GM19372 (cell line): ENCODE results near the gene SPPL3.
A peak's percentile ranks its signal among the peaks of the same experiment; 100 is the strongest.

Experiments
- ATAC-seq: cut with Tn5 transposase; IDR thresholded peaks from one replicate; pipeline ENCODE4 v1.9.1; 2021; ENCODE audit warnings: mild to moderate bottlenecking, low read depth, moderate library complexity; ENCODE audit not compliant: unreplicated experiment

The SPPL3 gene

GRCh38 chr12:120879718-120880300 lies 24.3 kb downstream of the SPPL3 start:
- no peak for ATAC-seq

- no peak for ATAC-seq
Observed at GRCh38 chr12:120879102-120879501, 25.1 kb downstream of the SPPL3 start.

GRCh38 chr12:120874547-120875245 lies 29.5 kb downstream of the SPPL3 start:
- no peak for ATAC-seq

GRCh38 chr12:120873226-120873625 lies 30.9 kb downstream of the SPPL3 start:
- ATAC-seq, result no peak

GRCh38 chr12:120872487-120872886 lies 31.7 kb downstream of the SPPL3 start:
- no peak for ATAC-seq

- ATAC-seq, result no peak
Observed at GRCh38 chr12:120870415-120870814, 33.7 kb downstream of the SPPL3 start.

- no peak for ATAC-seq
Observed at GRCh38 chr12:120869376-120869775, 34.8 kb downstream of the SPPL3 start.

- ATAC-seq, result no peak
Observed at GRCh38 chr12:120866108-120866507, 38.0 kb downstream of the SPPL3 start.

- no peak for ATAC-seq
Observed at GRCh38 chr12:120865098-120865497, 39.1 kb downstream of the SPPL3 start.

- no peak for ATAC-seq
Observed at GRCh38 chr12:120862664-120863063, 41.5 kb downstream of the SPPL3 start.

GRCh38 chr12:120861074-120861795 lies 42.9 kb downstream of the SPPL3 start:
- ATAC-seq, result no peak

GRCh38 chr12:120858306-120859088 lies 45.7 kb downstream of the SPPL3 start:
- ATAC-seq, result no peak

GRCh38 chr12:120856980-120857379 lies 47.2 kb downstream of the SPPL3 start:
- ATAC-seq, result no peak

GRCh38 chr12:120855823-120856588 lies 48.2 kb downstream of the SPPL3 start:
- ATAC-seq, result no peak

- ATAC-seq, result no peak
Observed at GRCh38 chr12:120854804-120855203, 49.4 kb downstream of the SPPL3 start.

GRCh38 chr12:120853188-120853587 lies 51.0 kb downstream of the SPPL3 start:
- ATAC-seq, result no peak

GRCh38 chr12:120851944-120852343 lies 52.2 kb downstream of the SPPL3 start:
- no peak for ATAC-seq

GRCh38 chr12:120851444-120851843 lies 52.7 kb downstream of the SPPL3 start:
- no peak for ATAC-seq

- ATAC-seq, result no peak
Observed at GRCh38 chr12:120849765-120850164, 54.4 kb downstream of the SPPL3 start.

- peak; percentile 53 for ATAC-seq
Observed at GRCh38 chr12:120847814-120848213, 56.3 kb downstream of the SPPL3 start.
